K562 (cell line): Measurements from ENCODE around the gene EDEM2.

Experiments used
- ERF ChIP-seq: fragments of 450-650 bp; formaldehyde crosslinking; IDR thresholded peaks from 2 replicates; pipeline ENCODE4 v1.4.0; 2020; ENCODE audit warnings: mild to moderate bottlenecking, mixed read lengths
- KDM1A ChIP-seq, 2 experiments: fragments of 450-650 bp; IDR thresholded peaks; 2 replicates each; pipeline ENCODE4 v1.6.1; 2016; ENCODE audit warnings: mild to moderate bottlenecking in 2 of 2
- MYC ChIP-seq, 2 experiments: fragments of 250-450 bp in 1 of 2; sonication (Bioruptor Pico) in 1 of 2; IDR thresholded peaks; 2 replicates each; pipeline versions ENCODE4 v1.5.1 to v1.6.1; 2012 to 2021; ENCODE audit warnings: low read depth in 2 of 2, borderline replicate concordance in 1 of 2, improper control_type of control experiment in 1 of 2, low read length in 1 of 2, mild to moderate bottlenecking in 1 of 2, moderate library complexity in 1 of 2
- MYNN ChIP-seq, 2 experiments: sonication (generic); formaldehyde crosslinking in 1 of 2; IDR thresholded peaks; 2 replicates each; pipeline versions ENCODE4 v1.5.0 to v1.6.1; 2016 to 2020; ENCODE audit warnings: antibody characterized with exemption in 1 of 2, missing genetic modification reagents in 1 of 2
- SMAD3 ChIP-seq: fragments of 450-650 bp; formaldehyde crosslinking; conservative IDR thresholded peaks from 2 replicates; pipeline ENCODE4 v1.4.0; 2020; ENCODE audit warnings: mild to moderate bottlenecking
- TEAD1 ChIP-seq, 2 experiments: fragments of 450-650 bp in 1 of 2; sonication (generic) in 1 of 2; formaldehyde crosslinking; IDR thresholded peaks; 2 replicates each; pipeline versions ENCODE4 v1.4.0 to v1.8.0; 2020 to 2022; ENCODE audit warnings: mild to moderate bottlenecking in 2 of 2, missing genetic modification reagents in 1 of 2
- ZBTB17 ChIP-seq: fragments of 450-650 bp; formaldehyde crosslinking; IDR thresholded peaks from 2 replicates; pipeline ENCODE4 v1.4.0; 2020; ENCODE audit warnings: mild to moderate bottlenecking
- TF ChIP-seq, protein P1 (sequence below), 3 experiments: IDR thresholded peaks in 2 of 3; conservative IDR thresholded peaks in 1 of 3; 2 replicates each; pipeline ENCODE4 v1.5.1; 2011 to 2012; ENCODE audit warnings: low read length in 3 of 3, mild to moderate bottlenecking in 3 of 3, control low read depth in 2 of 3, improper control_type of control experiment in 1 of 3, inconsistent platforms in 1 of 3, low read depth in 1 of 3, mixed read lengths in 1 of 3, moderate library complexity in 1 of 3; ENCODE audit not compliant: insufficient read depth in 2 of 3
- TF ChIP-seq, protein P2 (sequence below): sonication (generic); formaldehyde crosslinking; IDR thresholded peaks from 2 replicates; pipeline ENCODE4 v1.5.0; 2020; ENCODE audit warnings: missing genetic modification reagents
- TF ChIP-seq, protein P3 (sequence below): fragments of 250-450 bp; sonication (Bioruptor Pico); IDR thresholded peaks from 2 replicates; pipeline ENCODE4 v1.4.0; 2020; ENCODE audit warnings: mild to moderate bottlenecking

DNA sequence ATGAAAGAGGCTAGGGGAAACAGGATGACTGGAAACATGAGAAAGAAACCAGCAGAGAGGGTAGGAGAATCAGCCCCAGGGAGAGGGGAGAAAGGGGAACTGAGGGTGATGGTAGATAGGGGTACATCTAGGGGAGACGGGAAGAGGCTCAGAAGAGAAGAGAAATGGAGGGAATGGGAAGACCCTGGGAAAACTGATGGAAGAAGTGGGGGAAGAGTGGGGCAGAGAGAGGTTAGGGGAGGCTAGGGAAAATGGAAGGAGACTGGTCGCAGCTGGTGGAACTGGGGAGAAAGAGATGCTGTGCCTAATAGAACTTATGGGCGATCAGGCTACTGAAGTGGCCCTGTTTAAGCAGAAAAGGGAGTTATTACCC is 25.3 kb upstream of the EDEM2 start:
- TF ChIP-seq MYC (IDR thresholded peaks at IDR 0.05; ENCODE audit: low read depth, low read length) (no peak), MYC (CRISPR knock-in tag; IDR thresholded peaks at IDR 0.05; ENCODE audit: borderline replicate concordance, low read depth) (no peak), ERF (CRISPR knock-in tag) (no peak), ZBTB17 (CRISPR knock-in tag) (no peak), MYNN (IDR thresholded peaks at IDR 0.05) (no peak), MYNN (CRISPR knock-in tag; IDR thresholded peaks at IDR 0.05) (no peak), SMAD3 (CRISPR knock-in tag) (no peak), KDM1A (IDR thresholded peaks at IDR 0.05) (no peak), TEAD1 (CRISPR knock-in tag; IDR thresholded peaks at IDR 0.05) (no peak)
- TF ChIP-seq, protein P1, sequence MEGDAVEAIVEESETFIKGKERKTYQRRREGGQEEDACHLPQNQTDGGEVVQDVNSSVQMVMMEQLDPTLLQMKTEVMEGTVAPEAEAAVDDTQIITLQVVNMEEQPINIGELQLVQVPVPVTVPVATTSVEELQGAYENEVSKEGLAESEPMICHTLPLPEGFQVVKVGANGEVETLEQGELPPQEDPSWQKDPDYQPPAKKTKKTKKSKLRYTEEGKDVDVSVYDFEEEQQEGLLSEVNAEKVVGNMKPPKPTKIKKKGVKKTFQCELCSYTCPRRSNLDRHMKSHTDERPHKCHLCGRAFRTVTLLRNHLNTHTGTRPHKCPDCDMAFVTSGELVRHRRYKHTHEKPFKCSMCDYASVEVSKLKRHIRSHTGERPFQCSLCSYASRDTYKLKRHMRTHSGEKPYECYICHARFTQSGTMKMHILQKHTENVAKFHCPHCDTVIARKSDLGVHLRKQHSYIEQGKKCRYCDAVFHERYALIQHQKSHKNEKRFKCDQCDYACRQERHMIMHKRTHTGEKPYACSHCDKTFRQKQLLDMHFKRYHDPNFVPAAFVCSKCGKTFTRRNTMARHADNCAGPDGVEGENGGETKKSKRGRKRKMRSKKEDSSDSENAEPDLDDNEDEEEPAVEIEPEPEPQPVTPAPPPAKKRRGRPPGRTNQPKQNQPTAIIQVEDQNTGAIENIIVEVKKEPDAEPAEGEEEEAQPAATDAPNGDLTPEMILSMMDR (IDR thresholded peaks at IDR 0.05 in 2 of 3, conservative IDR thresholded peaks at IDR 0.05 in 1 of 3; ENCODE audit: insufficient read depth in 2 of 3, low read depth in 1 of 3, low read length in 3 of 3) = no peak
- TF ChIP-seq, protein P2, sequence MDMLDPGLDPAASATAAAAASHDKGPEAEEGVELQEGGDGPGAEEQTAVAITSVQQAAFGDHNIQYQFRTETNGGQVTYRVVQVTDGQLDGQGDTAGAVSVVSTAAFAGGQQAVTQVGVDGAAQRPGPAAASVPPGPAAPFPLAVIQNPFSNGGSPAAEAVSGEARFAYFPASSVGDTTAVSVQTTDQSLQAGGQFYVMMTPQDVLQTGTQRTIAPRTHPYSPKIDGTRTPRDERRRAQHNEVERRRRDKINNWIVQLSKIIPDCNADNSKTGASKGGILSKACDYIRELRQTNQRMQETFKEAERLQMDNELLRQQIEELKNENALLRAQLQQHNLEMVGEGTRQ (CRISPR knock-in tag) = no peak
- TF ChIP-seq, protein P3, sequence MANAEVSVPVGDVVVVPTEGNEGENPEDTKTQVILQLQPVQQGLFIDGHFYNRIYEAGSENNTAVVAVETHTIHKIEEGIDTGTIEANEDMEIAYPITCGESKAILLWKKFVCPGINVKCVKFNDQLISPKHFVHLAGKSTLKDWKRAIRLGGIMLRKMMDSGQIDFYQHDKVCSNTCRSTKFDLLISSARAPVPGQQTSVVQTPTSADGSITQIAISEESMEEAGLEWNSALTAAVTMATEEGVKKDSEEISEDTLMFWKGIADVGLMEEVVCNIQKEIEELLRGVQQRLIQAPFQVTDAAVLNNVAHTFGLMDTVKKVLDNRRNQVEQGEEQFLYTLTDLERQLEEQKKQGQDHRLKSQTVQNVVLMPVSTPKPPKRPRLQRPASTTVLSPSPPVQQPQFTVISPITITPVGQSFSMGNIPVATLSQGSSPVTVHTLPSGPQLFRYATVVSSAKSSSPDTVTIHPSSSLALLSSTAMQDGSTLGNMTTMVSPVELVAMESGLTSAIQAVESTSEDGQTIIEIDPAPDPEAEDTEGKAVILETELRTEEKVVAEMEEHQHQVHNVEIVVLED (CRISPR knock-in tag) = no peak
